Endothelial cell (in vitro differentiated cells): Measurements from ENCODE around the gene TFF3. TPM values are rescaled to one million over a fixed set of nuclear protein-coding genes. Genes with fewer than 3 reads are reported as not detected.

Source experiments
- DNase-seq: peaks from one replicate; pipeline ENCODE4 v3.0.0; 2021; ENCODE audit warnings: low spot score
- H3K27ac Mint-ChIP-seq: one replicate; pipeline ENCODE4 v1.8.0; 2021; ENCODE audit warnings: mixed read lengths, inconsistent platforms; ENCODE audit not compliant: unreplicated experiment
- H3K27me3 Mint-ChIP-seq: one replicate; pipeline ENCODE4 v1.8.0; 2021; ENCODE audit warnings: mild to moderate bottlenecking, moderate library complexity, mixed read lengths, inconsistent platforms; ENCODE audit not compliant: unreplicated experiment
- H3K36me3 Mint-ChIP-seq: one replicate; pipeline ENCODE4 v1.8.0; 2021; ENCODE audit warnings: mild to moderate bottlenecking, low read depth, mixed read lengths, inconsistent platforms; ENCODE audit not compliant: unreplicated experiment
- H3K4me1 Mint-ChIP-seq: one replicate; pipeline ENCODE4 v1.8.0; 2021; ENCODE audit warnings: mild to moderate bottlenecking, mixed read lengths, inconsistent platforms; ENCODE audit not compliant: unreplicated experiment
- H3K4me3 Mint-ChIP-seq: one replicate; pipeline ENCODE4 v1.8.0; 2021; ENCODE audit warnings: mild to moderate bottlenecking, mixed read lengths, inconsistent platforms; ENCODE audit not compliant: unreplicated experiment
- H3K9me3 Mint-ChIP-seq: one replicate; pipeline ENCODE4 v1.8.0; 2021; ENCODE audit warnings: mixed read lengths, inconsistent platforms; ENCODE audit not compliant: unreplicated experiment
- CTCF ChIP-seq: fragments of 200-600 bp; sonication (generic); IDR thresholded peaks from one replicate; pipeline ENCODE4 v1.5.0; 2021; ENCODE audit warnings: antibody characterized with exemption; ENCODE audit not compliant: unreplicated experiment
- total RNA-seq: library from RNA; stranded (reverse); fragmentation: NEBNext Ultra II Directional; extraction: Animal tissue kit (Norgen Biotek cat#: 25700); gene quantifications from one replicate; pipeline ENCODE4 v1.2.1, GENCODE V29; 2021; ENCODE audit not compliant: unreplicated experiment

Gene TFF3
- total RNA-seq, 1 donor from 2014 or later, result not detected

GRCh38 chr21:42317826-42318746 is 2.9 kb upstream of the TFF3 start:
- peaks cover 5% of the 10 kb centered on the region for H3K4me1 Mint-ChIP-seq
- H3K36me3 Mint-ChIP-seq, result no peaks in the 10 kb centered on the region
- H3K27ac Mint-ChIP-seq, result no peak overlapping the region
- H3K9me3 Mint-ChIP-seq, result no peaks in the 10 kb centered on the region
- DNase-seq, result no peak
- H3K4me3 Mint-ChIP-seq, result no peak overlapping the region
- no peak for TF ChIP-seq CTCF
- H3K27me3 Mint-ChIP-seq, result peaks cover 5% of the 10 kb centered on the region

- TF ChIP-seq CTCF, result no peak
- no peaks in the 10 kb centered on the region for H3K36me3 Mint-ChIP-seq
- H3K27me3 Mint-ChIP-seq, result peaks cover 5% of the 10 kb centered on the region
- no peak for DNase-seq
- H3K4me1 Mint-ChIP-seq, result peaks cover 5% of the 10 kb centered on the region
- no peaks in the 10 kb centered on the region for H3K9me3 Mint-ChIP-seq
- no peak overlapping the region for H3K27ac Mint-ChIP-seq
- H3K4me3 Mint-ChIP-seq, result no peak overlapping the region
These were observed 2.1 kb upstream of the TFF3 start for GRCh38 chr21:42317341-42317741.

- TF ChIP-seq CTCF, result no peak
- Mint-ChIP-seq H3K36me3 (no peaks in the 10 kb centered on the region), H3K27ac (no peak overlapping the region), H3K4me3 (no peak overlapping the region), H3K9me3 (no peaks in the 10 kb centered on the region), H3K4me1 (peaks cover 5% of the 10 kb centered on the region), H3K27me3 (peaks cover 5% of the 10 kb centered on the region)
- no peak for DNase-seq
These were observed 1.7 kb upstream of the TFF3 start for GRCh38 chr21:42316891-42317290.

- Mint-ChIP-seq H3K36me3 (no peaks in the 10 kb centered on the region), H3K27ac (no peak overlapping the region), H3K27me3 (peaks cover 5% of the 10 kb centered on the region), H3K9me3 (no peaks in the 10 kb centered on the region), H3K4me3 (no peak overlapping the region), H3K4me1 (peaks cover 5% of the 10 kb centered on the region)
- no peak for DNase-seq
- no peak for TF ChIP-seq CTCF
These were observed 453 bp downstream of the TFF3 start for GRCh38 chr21:42314616-42315295.
